ENCODE measurements around the gene MEF2D.

Gene MEF2D

GRCh38 chr1:156463874-156464273 lies 36.7 kb downstream of the MEF2D start:
- H3K9me3 ChIP-seq (ENCODE audit: low read length) = no peaks in the 10 kb centered on the region
- no peaks in the 10 kb centered on the region for H3K9me2 ChIP-seq (ENCODE audit: low read depth, low read length)
- no peaks in the 10 kb centered on the region for H3K4me1 ChIP-seq (ENCODE audit: insufficient read depth, low read length, severe bottlenecking)
- no peak for TF ChIP-seq EZH2 (IDR thresholded peaks at IDR 0.05; ENCODE audit: borderline replicate concordance, low read length)
- TF ChIP-seq CTCF (IDR thresholded peaks at IDR 0.05; ENCODE audit: low read length) = no peak
- no peaks in the 10 kb centered on the region for H4K20me1 ChIP-seq (ENCODE audit: insufficient read depth, low read length)
- H3K79me2 ChIP-seq (ENCODE audit: insufficient read depth, low read length) = no peaks in the 10 kb centered on the region
- no peak overlapping the region for H3K27ac ChIP-seq (ENCODE audit: low read depth, low read length, poor library complexity, severe bottlenecking)
- H3K4me2 ChIP-seq (ENCODE audit: low read length) = no peak overlapping the region
- no peaks in the 10 kb centered on the region for H3K27me3 ChIP-seq (ENCODE audit: insufficient read depth, low read length)
- H3K4me3 ChIP-seq (ENCODE audit: low read depth, low read length, poor library complexity, severe bottlenecking) = no peak overlapping the region
- H2AFZ ChIP-seq (ENCODE audit: low read length) = no peak overlapping the region
- peaks cover 39% of the 10 kb centered on the region for H3K36me3 ChIP-seq (ENCODE audit: insufficient read depth, low read length)
- H3F3A ChIP-seq (ENCODE audit: insufficient read depth, low read length) = no peaks in the 10 kb centered on the region
- no peak overlapping the region for H3K9ac ChIP-seq (ENCODE audit: low read length)

- peaks cover 32% of the 10 kb centered on the region for H3K36me3 ChIP-seq (ENCODE audit: insufficient read depth, low read length)
- H3K27me3 ChIP-seq (ENCODE audit: insufficient read depth, low read length) = no peaks in the 10 kb centered on the region
- H4K20me1 ChIP-seq (ENCODE audit: insufficient read depth, low read length) = no peaks in the 10 kb centered on the region
- H3K9ac ChIP-seq (ENCODE audit: low read length) = no peak overlapping the region
- H3K79me2 ChIP-seq (ENCODE audit: insufficient read depth, low read length) = no peaks in the 10 kb centered on the region
- H3K4me3 ChIP-seq (ENCODE audit: low read depth, low read length, poor library complexity, severe bottlenecking) = no peak overlapping the region
- H3K9me2 ChIP-seq (ENCODE audit: low read depth, low read length) = no peaks in the 10 kb centered on the region
- TF ChIP-seq EZH2 (IDR thresholded peaks at IDR 0.05; ENCODE audit: borderline replicate concordance, low read length) (no peak), CTCF (IDR thresholded peaks at IDR 0.05; ENCODE audit: low read length) (no peak)
- H3K9me3 ChIP-seq (ENCODE audit: low read length) = no peaks in the 10 kb centered on the region
- no peak overlapping the region for H2AFZ ChIP-seq (ENCODE audit: low read length)
- H3K27ac ChIP-seq (ENCODE audit: low read depth, low read length, poor library complexity, severe bottlenecking) = no peak overlapping the region
- H3F3A ChIP-seq (ENCODE audit: insufficient read depth, low read length) = no peaks in the 10 kb centered on the region
- no peak overlapping the region for H3K4me2 ChIP-seq (ENCODE audit: low read length)
- H3K4me1 ChIP-seq (ENCODE audit: insufficient read depth, low read length, severe bottlenecking) = no peaks in the 10 kb centered on the region
Measured at GRCh38 chr1:156462954-156463795, 37.4 kb downstream of the MEF2D start.

- Histone ChIP-seq H3K79me2 (ENCODE audit: insufficient read depth, low read length) (no peaks in the 10 kb centered on the region), H3K27ac (ENCODE audit: low read depth, low read length, poor library complexity, severe bottlenecking) (no peak overlapping the region), H3K9me2 (ENCODE audit: low read depth, low read length) (no peaks in the 10 kb centered on the region), H4K20me1 (ENCODE audit: insufficient read depth, low read length) (no peaks in the 10 kb centered on the region), H3K4me1 (ENCODE audit: insufficient read depth, low read length, severe bottlenecking) (peaks cover 6% of the 10 kb centered on the region), H3F3A (ENCODE audit: insufficient read depth, low read length) (no peaks in the 10 kb centered on the region), H3K27me3 (ENCODE audit: insufficient read depth, low read length) (no peaks in the 10 kb centered on the region), H3K4me3 (ENCODE audit: low read depth, low read length, poor library complexity, severe bottlenecking) (no peak overlapping the region), H3K36me3 (ENCODE audit: insufficient read depth, low read length) (peaks cover 24% of the 10 kb centered on the region), H2AFZ (ENCODE audit: low read length) (no peak overlapping the region), H3K9ac (ENCODE audit: low read length) (no peak overlapping the region), H3K4me2 (ENCODE audit: low read length) (no peak overlapping the region), H3K9me3 (ENCODE audit: low read length) (no peaks in the 10 kb centered on the region)
- no peak for TF ChIP-seq EZH2 (IDR thresholded peaks at IDR 0.05; ENCODE audit: borderline replicate concordance, low read length)
- TF ChIP-seq CTCF (IDR thresholded peaks at IDR 0.05; ENCODE audit: low read length) = no peak
Measured at GRCh38 chr1:156461781-156462647, 38.6 kb downstream of the MEF2D start.
